Lower leg skin (tissue), 4 donors: Measurements from ENCODE around the gene SEMA7A. TPM values are rescaled to one million over a fixed set of nuclear protein-coding genes. Genes with fewer than 3 reads are reported as not detected.
A peak's percentile ranks its signal among the peaks of the same experiment; 100 is the strongest.
"Not testable (repeated sequence)": the region's sequence is repeated elsewhere in the genome, so short reads cannot be mapped to it uniquely, and the experiment has no call there.

ENCODE experiments used
- DNase-seq, 2 donors: peaks; one replicate each; pipeline ENCODE4 v3.0.0-alpha.2; 2019; ENCODE audit warnings: low spot score in 2 of 2
- H3K4me3 ChIP-seq: fragments of 200-600 bp; sonication (generic); 2 replicates; pipeline ENCODE4 v1.5.1; 2017; ENCODE audit warnings: mild to moderate bottlenecking, low read depth; ENCODE audit not compliant: poor library complexity, severe bottlenecking
- POLR2A ChIP-seq, 2 donors: fragments of 450-650 bp; IDR thresholded peaks; one replicate each; pipeline ENCODE4 v1.6.1; 2016 to 2017; ENCODE audit warnings: antibody characterized with exemption in 2 of 2, mild to moderate bottlenecking in 1 of 2, moderate library complexity in 1 of 2
- WGBS, 2 donors: methylation state at CpG; one replicate each; pipeline ENCODE4 v1.1.5; 2018; 5-methylcytosine and 5-hydroxymethylcytosine counted together
- intact Hi-C: fragments of 100-400 bp; cut with DNase I; formaldehyde crosslinking; loops from one replicate; pipeline ENCODE4 v1.15.0; 2023; ENCODE audit warnings: low total_unique reads
- total RNA-seq, 4 donors: library from RNA; depleted of rRNA; stranded (reverse); fragments of >200 nt; gene quantifications; one replicate each; pipeline ENCODE4 v1.1.0, GENCODE V29; 2016
- TF ChIP-seq, protein P1 (sequence below), 3 donors: fragments of 450-650 bp; IDR thresholded peaks; one replicate each; pipeline ENCODE4 v1.5.1; 2016; ENCODE audit warnings: antibody characterized with exemption in 3 of 3, mild to moderate bottlenecking in 3 of 3, moderate library complexity in 2 of 3

Gene SEMA7A
- total RNA-seq, 4 donors from 2014 or later, result 16.7 to 30.5 (median 20.5) TPM

- H3K4me3 ChIP-seq, result peak within 1 kb of the TSS; percentile 85
- peak in 1 of 2 donors; percentile 54 for TF ChIP-seq POLR2A (IDR thresholded peaks at IDR 0.05)
- TF ChIP-seq, protein P1, sequence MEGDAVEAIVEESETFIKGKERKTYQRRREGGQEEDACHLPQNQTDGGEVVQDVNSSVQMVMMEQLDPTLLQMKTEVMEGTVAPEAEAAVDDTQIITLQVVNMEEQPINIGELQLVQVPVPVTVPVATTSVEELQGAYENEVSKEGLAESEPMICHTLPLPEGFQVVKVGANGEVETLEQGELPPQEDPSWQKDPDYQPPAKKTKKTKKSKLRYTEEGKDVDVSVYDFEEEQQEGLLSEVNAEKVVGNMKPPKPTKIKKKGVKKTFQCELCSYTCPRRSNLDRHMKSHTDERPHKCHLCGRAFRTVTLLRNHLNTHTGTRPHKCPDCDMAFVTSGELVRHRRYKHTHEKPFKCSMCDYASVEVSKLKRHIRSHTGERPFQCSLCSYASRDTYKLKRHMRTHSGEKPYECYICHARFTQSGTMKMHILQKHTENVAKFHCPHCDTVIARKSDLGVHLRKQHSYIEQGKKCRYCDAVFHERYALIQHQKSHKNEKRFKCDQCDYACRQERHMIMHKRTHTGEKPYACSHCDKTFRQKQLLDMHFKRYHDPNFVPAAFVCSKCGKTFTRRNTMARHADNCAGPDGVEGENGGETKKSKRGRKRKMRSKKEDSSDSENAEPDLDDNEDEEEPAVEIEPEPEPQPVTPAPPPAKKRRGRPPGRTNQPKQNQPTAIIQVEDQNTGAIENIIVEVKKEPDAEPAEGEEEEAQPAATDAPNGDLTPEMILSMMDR (IDR thresholded peaks at IDR 0.05), result no peak
- 0 to 1% methylated on average over 26 to 46 of the region's 54 CpGs for WGBS, 2 donors
- intact Hi-C loops, result no loop called here
- DNase-seq, result peak; percentile 98 to 99
Measured at GRCh38 chr15:74460871-74461846, 27.4 kb upstream of the SEMA7A start, which contains the start of gene UBL7. Gene UBL7 (minus strand): TSS chr15:74461160. CDS start chr15:74458867, 2,293 bp downstream.

GRCh38 chr15:74460298-74460697, 26.5 kb upstream of the SEMA7A start:
- intact Hi-C loops, result no loop called here
- no peak for DNase-seq
- 39 to 48% methylated on average over 2 of the region's 2 CpGs for WGBS, 2 donors
- H3K4me3 ChIP-seq, result peak overlapping the region; percentile 46
- TF ChIP-seq POLR2A (IDR thresholded peaks at IDR 0.05), result no peak
- TF ChIP-seq, protein P1 (IDR thresholded peaks at IDR 0.05), result no peak

DNA sequence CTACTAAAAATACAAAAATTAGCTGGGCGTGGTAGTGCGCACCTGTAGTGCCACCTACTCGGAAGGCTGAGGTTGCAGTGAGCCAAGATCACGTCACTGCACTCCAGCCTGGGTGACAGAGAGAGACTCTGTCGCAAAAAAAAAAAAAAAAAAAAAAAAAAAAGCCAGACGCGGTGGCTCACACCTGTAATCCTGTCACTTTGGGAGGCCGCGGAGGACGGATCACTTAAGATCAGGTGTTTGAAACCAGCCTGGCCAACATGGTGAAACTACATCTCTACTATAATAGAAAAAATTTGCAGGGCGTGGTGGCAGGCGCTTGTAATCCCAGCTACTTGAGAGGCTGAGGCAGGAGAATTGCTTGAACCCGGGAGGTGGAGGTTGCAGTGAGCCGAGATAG, 26.0 kb upstream of the SEMA7A start:
- intact Hi-C loops, H3K4me3 ChIP-seq, DNase-seq: not testable (repeated sequence)
- 88 to 89% methylated on average over 12 to 14 of the region's 14 CpGs for WGBS, 2 donors

DNA sequence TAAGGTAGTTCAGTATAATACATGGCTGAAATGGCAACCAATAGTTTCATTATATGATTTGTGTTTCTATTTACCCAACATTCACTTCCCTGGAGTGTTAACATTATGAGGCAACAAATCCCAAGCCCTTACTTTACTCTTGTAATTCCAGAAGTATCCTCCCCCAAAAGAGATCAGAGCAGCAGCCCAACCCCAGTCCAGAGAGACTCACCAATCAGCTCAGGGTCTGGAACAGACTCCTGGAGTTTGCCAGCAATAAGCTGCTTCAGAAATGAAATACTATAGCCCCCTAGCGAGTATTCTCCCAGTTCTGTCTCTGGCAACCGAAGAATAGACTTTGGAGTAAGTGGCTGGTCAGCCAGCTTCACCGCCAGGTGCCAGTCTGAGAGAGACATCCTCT, 24.7 kb upstream of the SEMA7A start:
- DNase-seq, result no peak
- intact Hi-C loops, result no loop called here
- no peak overlapping the region for H3K4me3 ChIP-seq
- no peak for TF ChIP-seq POLR2A (IDR thresholded peaks at IDR 0.05)
- TF ChIP-seq, protein P1 (IDR thresholded peaks at IDR 0.05), result no peak
- WGBS, 2 donors, result 86 to 96% methylated on average over 3 of the region's 3 CpGs

- WGBS, 2 donors, result 93 to 96% methylated on average over 10 of the region's 10 CpGs
- intact Hi-C loops, H3K4me3 ChIP-seq: not testable (repeated sequence)
- DNase-seq, result peak in 1 of 2 donors; percentile 50
Measured at GRCh38 chr15:74457036-74457435, 23.3 kb upstream of the SEMA7A start.

DNA sequence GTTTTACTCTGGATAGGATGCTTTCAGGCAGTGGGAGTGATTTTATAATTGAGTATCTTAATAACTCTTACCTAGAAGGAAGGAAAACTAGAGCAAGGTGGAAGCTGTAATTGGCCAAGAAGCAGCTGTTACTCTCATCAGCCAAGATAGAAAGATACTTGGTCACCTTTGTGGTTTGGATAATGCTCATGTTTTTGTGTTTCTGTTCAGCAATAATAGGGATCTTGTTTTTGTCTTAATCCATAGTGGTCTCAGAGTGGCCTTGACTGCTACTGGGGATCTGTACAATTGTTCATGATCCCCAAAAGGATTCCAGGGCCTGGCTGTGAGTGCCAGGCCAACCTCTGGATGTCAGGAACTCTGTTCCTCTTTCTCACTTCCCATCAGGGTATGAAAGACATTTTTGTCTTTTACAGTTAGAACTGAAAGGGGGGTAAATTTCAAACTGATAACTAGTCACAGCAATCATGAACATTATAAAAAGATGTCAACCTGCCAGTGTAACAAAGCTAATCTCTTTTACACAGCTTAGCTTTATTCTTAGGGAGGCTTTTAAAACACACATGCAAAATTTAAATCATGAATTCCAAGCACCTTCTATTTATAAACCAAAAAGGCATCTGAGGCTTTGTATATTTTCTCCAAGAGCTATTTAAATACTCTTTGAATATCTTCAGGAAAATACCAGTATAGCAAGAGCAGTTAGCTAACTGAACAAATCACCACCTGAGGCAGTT, 21.2 kb upstream of the SEMA7A start:
- DNase-seq, result peak in 1 of 2 donors; percentile 13
- intact Hi-C loops, result no loop called here
- TF ChIP-seq, protein P1 (IDR thresholded peaks at IDR 0.05), result no peak
- no peak for TF ChIP-seq POLR2A (IDR thresholded peaks at IDR 0.05)
- H3K4me3 ChIP-seq, result no peak overlapping the region
